GM18505 (cell line): ENCODE results near the gene RUNDC3A.

Experiments
- ATAC-seq: cut with Tn5 transposase; IDR thresholded peaks from one replicate; pipeline ENCODE4 v1.9.1; 2021; ENCODE audit not compliant: unreplicated experiment
- POLR2A ChIP-seq: IDR thresholded peaks from 4 replicates; pipeline ENCODE4 v1.6.1; 2011; ENCODE audit warnings: borderline replicate concordance; ENCODE audit not compliant: insufficient read depth, insufficient read length; ENCODE audit errors: extremely low read depth

The RUNDC3A gene

GRCh38 chr17:44308320-44308818 is at the start of gene RUNDC3A:
Gene RUNDC3A (plus strand): TSS chr17:44308601. CDS start chr17:44308833, 232 bp downstream.
- ATAC-seq, result no peak
- no peak for TF ChIP-seq POLR2A

- TF ChIP-seq POLR2A, result no peak
- ATAC-seq, result no peak
Observed at GRCh38 chr17:44258811-44259351, 49.5 kb upstream of the RUNDC3A start.

- no peak for ATAC-seq
- TF ChIP-seq POLR2A, result no peak
Observed at GRCh38 chr17:44260296-44260695, 48.1 kb upstream of the RUNDC3A start.

- no peak for ATAC-seq
- TF ChIP-seq POLR2A, result no peak
Observed at GRCh38 chr17:44262654-44263225, 45.7 kb upstream of the RUNDC3A start.

GRCh38 chr17:44263345-44263902 is 45.0 kb upstream of the RUNDC3A start:
- TF ChIP-seq POLR2A, result no peak
- ATAC-seq, result no peak

- no peak for ATAC-seq
- TF ChIP-seq POLR2A, result no peak
Observed at GRCh38 chr17:44266402-44267164, 41.8 kb upstream of the RUNDC3A start.

- TF ChIP-seq POLR2A, result no peak
- ATAC-seq, result no peak
Observed at GRCh38 chr17:44267165-44267455, 41.3 kb upstream of the RUNDC3A start.

- TF ChIP-seq POLR2A, result no peak
- no peak for ATAC-seq
Observed at GRCh38 chr17:44267818-44268490, 40.4 kb upstream of the RUNDC3A start, which contains the start of gene SLC4A1. Gene SLC4A1 (minus strand): TSS chr17:44268135. CDS start chr17:44262866, 5,269 bp downstream.

GRCh38 chr17:44268709-44269534 is 39.5 kb upstream of the RUNDC3A start:
- no peak for TF ChIP-seq POLR2A
- ATAC-seq, result no peak

GRCh38 chr17:44269535-44270240 is 38.7 kb upstream of the RUNDC3A start:
- no peak for TF ChIP-seq POLR2A
- no peak for ATAC-seq

- no peak for ATAC-seq
- no peak for TF ChIP-seq POLR2A
Observed at GRCh38 chr17:44272321-44272951, 36.0 kb upstream of the RUNDC3A start.

- no peak for TF ChIP-seq POLR2A
- ATAC-seq, result no peak
Observed at GRCh38 chr17:44272954-44273353, 35.4 kb upstream of the RUNDC3A start.

GRCh38 chr17:44273607-44274006 is 34.8 kb upstream of the RUNDC3A start:
- no peak for ATAC-seq

More at GRCh38 chr17:44273607-44274006, 34.8 kb upstream of the RUNDC3A start:
- no peak for TF ChIP-seq POLR2A
